ENCODE results near the gene PRKN.

GRCh38 chr6:161736781-161737292 is 990.7 kb downstream of the PRKN start:
- TF ChIP-seq ZNF121 (CRISPR knock-in tag; conservative IDR thresholded peaks at IDR 0.05) = no peak
- no peak for TF ChIP-seq ATF7 (IDR thresholded peaks at IDR 0.05)
- no peak for TF ChIP-seq GTF3C2 (IDR thresholded peaks at IDR 0.05; ENCODE audit: borderline replicate concordance, extremely low read depth, insufficient read length)
- TF ChIP-seq KDM5B (IDR thresholded peaks at IDR 0.05; ENCODE audit: insufficient replicate concordance, low read depth, low read length) = no peak
- TF ChIP-seq NFYB (IDR thresholded peaks at IDR 0.05; ENCODE audit: extremely low read depth, insufficient read length) = no peak
- TF ChIP-seq HCFC1 (IDR thresholded peaks at IDR 0.05; ENCODE audit: low read depth, low read length) = no peak
- TF ChIP-seq SMAD3 (CRISPR knock-in tag; conservative IDR thresholded peaks at IDR 0.05) = no peak
- no peak for TF ChIP-seq TRIM24 (IDR thresholded peaks at IDR 0.05)
